AG08395 (cell line): Measurements from ENCODE around the gene SORCS2.

Experiments used
- DNase-seq: peaks from one replicate; pipeline ENCODE4 v3.0.0; 2012; ENCODE audit warnings: mixed read lengths, low spot score

The SORCS2 gene

DNA sequence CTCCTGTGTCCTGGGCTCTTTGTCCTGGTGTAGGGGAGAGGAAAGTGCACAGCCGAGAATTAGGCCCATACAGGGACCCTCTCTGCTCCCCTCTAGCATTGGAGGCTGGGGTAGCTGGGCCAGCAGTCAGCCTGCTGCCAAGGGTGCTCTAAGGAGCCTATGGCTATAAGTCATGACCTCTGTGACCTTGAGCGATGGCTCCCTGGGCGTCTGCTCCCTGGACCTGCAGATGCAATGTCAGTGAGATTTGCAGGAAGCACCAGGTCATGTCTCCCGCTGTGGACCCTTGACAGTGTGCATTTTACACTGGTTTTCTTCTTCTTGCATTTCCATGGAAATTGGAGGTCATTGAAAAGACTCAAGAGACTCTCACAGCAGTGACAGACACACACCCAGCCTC is 476.5 kb downstream of the SORCS2 start:
- no peak for DNase-seq

GRCh38 chr4:7672601-7673000 is 480.3 kb downstream of the SORCS2 start:
- DNase-seq, result no peak

- DNase-seq, result no peak
These were observed 480.8 kb downstream of the SORCS2 start for GRCh38 chr4:7673121-7673520.

- no peak for DNase-seq
These were observed 482.4 kb downstream of the SORCS2 start for GRCh38 chr4:7674706-7675105.

- no peak for DNase-seq
These were observed 482.8 kb downstream of the SORCS2 start for GRCh38 chr4:7675136-7675535.

DNA sequence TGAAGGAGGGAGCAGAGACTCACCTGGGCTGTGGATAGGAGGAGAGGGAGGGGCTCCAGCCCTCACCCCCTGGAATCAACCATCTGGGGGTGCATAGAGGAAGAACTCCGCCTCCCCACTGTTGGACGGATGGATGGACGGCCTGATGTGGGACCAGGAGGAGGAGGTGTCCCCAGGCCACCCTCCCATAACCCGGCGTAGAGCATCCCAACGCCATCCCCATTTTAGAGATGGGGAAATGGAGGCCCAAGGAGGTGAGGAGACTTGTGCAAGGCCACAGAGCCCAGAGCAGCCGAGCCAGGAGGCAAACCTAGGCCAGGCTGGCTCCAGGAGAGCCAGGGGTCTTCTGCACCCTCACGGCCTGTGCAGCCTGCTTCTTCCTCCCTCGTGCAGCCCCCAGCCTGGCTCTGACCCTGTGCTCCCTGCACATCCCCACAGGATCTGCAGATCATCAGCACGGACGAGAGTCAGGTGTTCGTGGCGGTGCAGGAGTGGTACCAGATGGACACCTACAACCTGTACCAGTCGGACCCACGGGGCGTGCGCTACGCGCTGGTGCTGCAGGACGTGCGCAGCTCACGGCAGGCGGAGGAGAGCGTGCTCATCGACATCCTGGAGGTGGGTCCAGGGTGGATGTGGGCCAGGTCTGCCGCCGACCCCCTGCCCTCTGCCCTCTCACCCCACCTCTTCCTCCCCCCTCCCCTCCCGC is 483.4 kb downstream of the SORCS2 start:
- no peak for DNase-seq

DNA sequence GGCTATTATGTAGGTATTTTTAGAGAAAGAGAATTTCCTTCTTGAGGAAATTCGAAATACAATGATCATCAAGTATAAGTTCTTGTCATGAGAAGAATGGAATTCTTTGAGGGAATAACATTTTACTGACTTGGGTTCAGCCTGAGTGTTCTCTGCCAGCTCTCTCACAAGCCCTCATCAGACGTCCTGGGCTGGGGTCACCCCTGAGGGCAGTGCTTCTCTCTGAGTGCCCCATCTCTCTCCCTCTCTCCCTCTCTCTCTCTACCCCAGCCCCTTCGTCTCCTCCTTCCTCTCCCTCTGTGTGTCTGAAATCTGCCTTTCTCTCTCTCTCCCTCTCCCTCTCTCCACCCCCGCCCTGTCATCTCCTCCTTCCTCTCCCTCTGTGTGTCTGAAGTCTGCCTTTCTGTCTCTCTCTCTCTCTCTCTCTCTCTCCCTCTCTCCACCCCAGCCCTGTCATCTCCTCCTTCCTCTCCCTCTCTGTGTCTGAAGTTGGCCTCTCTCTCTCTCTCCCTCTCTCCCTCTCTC is 484.1 kb downstream of the SORCS2 start:
- no peak for DNase-seq

GRCh38 chr4:7677086-7677485 is 484.7 kb downstream of the SORCS2 start:
- DNase-seq, result no peak

DNA sequence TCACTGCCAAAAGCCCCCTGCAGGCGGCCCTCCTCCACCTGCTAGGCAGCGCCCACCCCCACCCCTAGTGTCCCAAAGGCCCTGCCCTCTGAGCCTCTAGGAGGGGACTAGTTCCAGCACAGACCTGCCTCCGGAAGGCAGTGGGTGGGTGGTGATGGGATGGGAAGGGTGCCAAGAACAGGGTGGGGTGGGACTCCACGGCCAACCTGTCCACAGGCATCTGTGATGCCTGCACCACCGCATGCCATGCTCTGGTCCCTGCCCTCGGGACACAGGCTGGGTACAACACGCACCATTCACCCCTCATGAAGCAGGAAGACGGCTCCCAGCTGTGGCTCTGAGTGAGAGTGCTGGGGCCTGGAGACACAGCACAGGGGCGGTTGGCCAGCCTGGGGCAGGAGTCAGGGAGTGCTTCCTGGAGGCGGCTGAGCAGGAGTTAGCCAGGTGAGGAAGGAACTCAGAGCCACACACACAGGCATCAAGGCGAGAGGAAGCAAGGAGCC is 485.5 kb downstream of the SORCS2 start:
- DNase-seq, result no peak

- no peak for DNase-seq
These were observed 486.0 kb downstream of the SORCS2 start for GRCh38 chr4:7678318-7678852.

- DNase-seq, result no peak
These were observed 487.2 kb downstream of the SORCS2 start for GRCh38 chr4:7679406-7680040.

- DNase-seq, result no peak
These were observed 487.8 kb downstream of the SORCS2 start for GRCh38 chr4:7680106-7680505.

- DNase-seq, result no peak
These were observed 488.4 kb downstream of the SORCS2 start for GRCh38 chr4:7680731-7681130.

GRCh38 chr4:7683126-7683703 is 490.9 kb downstream of the SORCS2 start:
- no peak for DNase-seq

DNA sequence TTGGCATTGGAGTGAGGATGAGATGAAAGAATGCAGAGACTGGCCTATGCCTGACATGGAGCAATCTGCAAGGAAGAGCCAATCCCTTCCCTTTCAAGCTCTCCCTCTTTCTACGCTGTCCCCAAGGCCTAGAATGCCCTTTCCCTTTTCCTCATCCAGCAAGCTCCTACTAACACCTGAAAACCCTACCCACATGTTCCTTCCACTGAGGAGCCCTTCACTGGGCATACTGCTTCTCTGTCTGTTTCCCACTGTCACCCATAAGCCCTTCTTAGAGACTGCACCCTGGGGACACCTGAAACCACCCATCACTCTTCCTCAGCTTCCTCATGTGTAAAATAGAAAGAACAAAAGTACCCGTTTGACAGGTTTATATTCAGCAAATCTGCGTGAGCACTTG is 492.0 kb downstream of the SORCS2 start:
- DNase-seq, result no peak

DNA sequence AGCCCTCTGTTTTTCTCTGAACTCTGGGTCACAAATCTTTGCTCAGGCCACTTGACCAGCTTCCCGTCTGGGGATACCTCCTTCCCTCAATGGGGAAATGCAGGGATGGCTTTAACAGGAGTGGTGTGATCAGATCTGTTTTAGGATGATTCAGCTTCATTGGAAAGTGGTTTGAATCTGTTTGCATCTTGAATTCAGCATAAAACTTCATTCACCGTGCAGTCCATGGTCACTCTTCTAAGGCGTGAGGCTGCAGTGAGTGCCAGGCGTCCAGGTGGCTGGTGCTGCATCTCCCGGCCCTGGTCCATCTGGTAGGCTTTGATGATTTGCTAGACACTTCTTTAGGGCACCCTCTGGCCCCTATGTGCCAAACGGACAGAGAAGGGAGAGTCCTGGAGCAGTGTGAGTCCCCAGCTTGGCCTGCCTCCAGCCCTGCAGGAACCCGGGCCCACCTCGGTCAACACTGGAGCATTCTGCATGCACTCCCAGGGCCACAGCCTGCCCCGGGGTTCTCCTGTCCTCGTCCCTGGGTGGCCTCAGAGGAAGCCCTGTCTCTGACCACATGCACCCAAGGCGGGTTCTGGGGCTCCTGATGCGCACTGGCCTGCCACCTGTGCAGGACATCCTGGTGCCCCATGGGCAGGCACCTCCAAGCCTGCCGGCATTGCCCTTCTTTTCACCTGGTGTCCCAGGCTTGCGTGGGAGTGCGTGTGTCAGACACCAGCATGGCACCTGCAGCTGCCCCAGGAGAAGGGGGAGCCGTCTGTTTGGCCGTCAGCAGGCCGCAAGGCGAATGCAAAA is 493.9 kb downstream of the SORCS2 start:
- DNase-seq, result no peak

GRCh38 chr4:7687006-7687405 is 494.7 kb downstream of the SORCS2 start:
- DNase-seq, result no peak

GRCh38 chr4:7687796-7688195 is 495.5 kb downstream of the SORCS2 start:
- no peak for DNase-seq

DNA sequence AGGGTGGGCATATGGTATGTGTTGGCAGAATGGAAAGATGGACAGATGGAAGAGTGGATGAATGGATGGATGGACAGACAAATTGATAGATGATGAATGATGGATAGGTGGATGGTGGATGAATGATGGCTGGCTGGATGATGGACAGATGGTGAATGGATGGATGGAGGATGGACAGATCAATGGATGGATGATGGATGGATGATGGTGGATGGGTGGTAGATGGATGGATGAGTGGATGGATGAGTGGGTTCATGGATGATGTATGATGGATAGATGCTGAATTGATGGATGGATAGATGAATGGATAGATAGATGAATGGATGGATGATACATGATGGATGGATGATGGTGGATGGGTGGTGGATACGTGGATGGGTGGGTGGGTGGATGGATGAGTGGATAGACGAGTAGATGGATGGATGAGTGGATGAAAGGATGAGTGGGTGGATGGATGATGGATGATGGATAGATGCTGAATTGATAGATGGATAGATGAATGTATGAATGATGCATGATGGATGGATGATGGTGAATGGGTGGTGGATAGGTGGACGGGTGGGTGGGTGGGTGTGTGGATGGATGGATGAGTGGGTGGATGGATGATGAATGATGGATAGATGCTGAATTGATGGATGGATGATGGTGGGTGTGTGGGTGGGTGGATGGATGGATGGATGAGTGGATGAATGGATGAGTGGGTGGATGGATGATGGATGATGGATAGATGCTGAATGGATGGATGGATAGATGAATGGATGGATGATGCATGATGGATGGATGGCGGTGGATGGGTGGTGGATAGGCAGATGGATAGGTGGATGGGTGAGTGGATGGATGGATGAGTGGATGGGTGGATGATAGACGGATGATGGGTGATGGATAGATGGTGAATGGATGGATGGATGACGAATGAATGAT is 497.7 kb downstream of the SORCS2 start:
- no peak for DNase-seq

DNA sequence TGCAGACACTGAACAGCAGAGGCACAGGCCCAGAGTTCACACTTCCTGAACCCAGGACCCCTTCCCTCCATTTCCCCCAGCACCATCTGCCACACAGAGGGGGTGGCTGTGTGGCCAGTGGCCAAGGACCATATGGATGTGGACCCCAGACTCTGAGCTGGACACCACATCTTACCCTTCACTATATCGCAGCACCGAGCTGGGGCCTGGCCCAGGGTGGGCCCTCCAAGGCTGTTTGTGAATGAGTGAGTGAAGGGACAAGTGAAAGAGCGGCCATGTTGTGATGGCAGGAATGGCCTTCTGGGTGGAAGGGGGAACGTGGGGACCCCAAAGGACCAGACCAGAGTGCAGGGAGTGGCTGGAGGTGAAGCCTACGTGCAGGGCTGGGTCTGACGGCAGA is 498.7 kb downstream of the SORCS2 start:
- DNase-seq, result no peak

DNA sequence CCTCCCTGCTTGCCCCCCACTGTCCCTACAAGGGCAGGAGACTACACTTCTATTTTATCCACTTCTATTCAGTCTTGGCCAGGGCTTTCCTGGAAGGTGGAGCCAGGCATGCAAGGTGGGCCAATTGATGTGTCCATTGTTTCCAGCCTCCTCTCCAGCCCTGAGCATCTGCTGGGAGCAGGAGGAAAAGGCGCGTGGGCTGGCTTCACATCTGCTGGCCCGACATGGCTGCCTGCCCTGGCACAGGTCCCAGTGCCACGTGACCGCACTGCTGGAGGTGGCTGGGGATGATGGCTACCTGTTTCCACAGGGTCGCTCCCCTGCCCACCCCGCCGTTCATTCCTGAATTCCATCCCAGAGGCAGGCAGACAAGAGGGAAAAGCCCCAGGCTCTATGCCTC is 499.6 kb downstream of the SORCS2 start:
- peak; percentile 11 for DNase-seq
